Endothelial cell of umbilical vein (primary cell): Measurements from ENCODE around the gene FRMPD3. TPM values are rescaled to one million over a fixed set of nuclear protein-coding genes. Genes with fewer than 3 reads are reported as not detected.

Experiments
- BruUV-seq: library from RNA; stranded (reverse); fragments of 400-500 nt; replicated peaks from 2 replicates; lab custom pipeline; 2021; lab: Mats Ljungman, UMichigan
- CTCF ChIA-PET: fragments of 300-600, 350-600 bp; sonication (Branson Sonifier 250); formaldehyde crosslinking; loops from one replicate; lab custom pipeline; 2021; ENCODE audit warnings: antibody characterized with exemption, inconsistent platforms; lab: Charles Lee
- POLR2A ChIA-PET: fragments of 300-600, 350-600 bp; sonication (Branson Sonifier 250); formaldehyde crosslinking; loops from one replicate; lab custom pipeline; 2021; ENCODE audit warnings: antibody characterized with exemption, inconsistent platforms; lab: Charles Lee
- DNase-seq: peaks from one replicate; pipeline ENCODE4 v3.0.0-alpha.2; 2011; ENCODE audit warnings: low read depth, low spot score
- FAIRE-seq: peaks from 2 replicates; lab custom pipeline; 2011; peaks lifted over from hg19 to GRCh38; lab: Jason Lieb, UNC
- H2AFZ ChIP-seq: 2 replicates; pipeline ENCODE4 v1.6.0; 2012; ENCODE audit warnings: low read depth, low read length, control low read depth, inconsistent platforms
- H3K27ac ChIP-seq: 2 replicates; pipeline ENCODE4 v1.5.1; 2011; ENCODE audit warnings: low read depth, mild to moderate bottlenecking, control low read depth, low read length, moderate library complexity; ENCODE audit not compliant: insufficient read depth
- H3K27me3 ChIP-seq, 2 experiments: 2 replicates each; pipeline versions ENCODE4 v1.6.0 to v1.6.1; 2011; ENCODE audit warnings: low read length in 2 of 2, mixed read lengths in 1 of 2; ENCODE audit not compliant: control insufficient read depth in 2 of 2, insufficient read depth in 2 of 2
- H3K36me3 ChIP-seq, 2 experiments: 2 replicates in 1 of 2; 3 replicates in 1 of 2; pipeline ENCODE4 v1.5.1; 2011; ENCODE audit warnings: low read length in 2 of 2, mild to moderate bottlenecking in 1 of 2, moderate library complexity in 1 of 2; ENCODE audit not compliant: control insufficient read depth in 2 of 2, insufficient read depth in 2 of 2; ENCODE audit errors: extremely low read depth in 1 of 2
- H3K4me1 ChIP-seq: 3 replicates; pipeline ENCODE4 v1.5.1; 2011; ENCODE audit warnings: mild to moderate bottlenecking, low read length; ENCODE audit not compliant: control insufficient read depth, insufficient read depth; ENCODE audit errors: extremely low read depth
- H3K4me2 ChIP-seq: 2 replicates; pipeline ENCODE4 v1.6.1; 2011; ENCODE audit warnings: low read length, control low read depth, mixed read lengths; ENCODE audit not compliant: insufficient read depth
- H3K4me3 ChIP-seq, 3 experiments: fragments of 200-600 bp in 1 of 3; sonication (generic), shearing (Covaris generic) in 1 of 3; replicated peaks in 1 of 3; 2 replicates each; pipeline ENCODE4 v1.5.1; 2011 to 2016; ENCODE audit warnings: control low read depth in 3 of 3, low read length in 3 of 3, mild to moderate bottlenecking in 2 of 3, inconsistent platforms in 1 of 3, low read depth in 1 of 3, moderate library complexity in 1 of 3; ENCODE audit not compliant: insufficient read depth in 1 of 3
- H3K79me2 ChIP-seq: 2 replicates; pipeline ENCODE4 v1.6.0; 2012; ENCODE audit warnings: low read length, inconsistent platforms; ENCODE audit not compliant: control insufficient read depth, insufficient read depth
- H3K9ac ChIP-seq: replicated peaks from 2 replicates; pipeline ENCODE3; 2011; ENCODE audit warnings: low read length, control low read depth; ENCODE audit not compliant: insufficient read depth; ENCODE audit errors: extremely low read depth
- H3K9me1 ChIP-seq: replicated peaks from 3 replicates; pipeline ENCODE4 v1.6.0; 2011; ENCODE audit warnings: mild to moderate bottlenecking, low read length; ENCODE audit not compliant: control insufficient read depth, insufficient read depth; ENCODE audit errors: extremely low read depth
- H3K9me3 ChIP-seq: replicated peaks from 2 replicates; pipeline ENCODE4 v1.5.1; 2012; ENCODE audit warnings: low read length, inconsistent platforms; ENCODE audit not compliant: control insufficient read depth, insufficient read depth
- H4K20me1 ChIP-seq: replicated peaks from 2 replicates; pipeline ENCODE3; 2011; ENCODE audit warnings: mild to moderate bottlenecking, low read length; ENCODE audit not compliant: control insufficient read depth, insufficient read depth; ENCODE audit errors: extremely low read depth
- CTCF ChIP-seq, 2 donors: IDR thresholded peaks; 1 replicate in 1 of 2; 2 replicates in 1 of 2; pipeline ENCODE4 v1.5.1; 2011; ENCODE audit warnings: low read length in 2 of 2, mild to moderate bottlenecking in 2 of 2, moderate library complexity in 2 of 2, control low read depth in 1 of 2, inconsistent platforms in 1 of 2, low read depth in 1 of 2; ENCODE audit not compliant: insufficient read depth in 1 of 2; ENCODE audit errors: extremely low read depth in 1 of 2
- EZH2 ChIP-seq: IDR thresholded peaks from 2 replicates; pipeline ENCODE4 v1.6.1; 2012; ENCODE audit warnings: borderline replicate concordance, low read depth, mild to moderate bottlenecking, moderate library complexity, low read length, inconsistent platforms; ENCODE audit not compliant: severe bottlenecking
- FOS ChIP-seq: IDR thresholded peaks from 2 replicates; pipeline ENCODE4 v1.6.1; 2011; ENCODE audit warnings: mild to moderate bottlenecking, low read length, moderate library complexity, borderline replicate concordance; ENCODE audit not compliant: insufficient read depth
- GATA2 ChIP-seq: IDR thresholded peaks from 2 replicates; pipeline ENCODE4 v1.7.0; 2011; ENCODE audit warnings: low read depth, mild to moderate bottlenecking, moderate library complexity, mixed read lengths, low read length; ENCODE audit not compliant: insufficient read length, insufficient read depth
- JUN ChIP-seq: IDR thresholded peaks from 2 replicates; pipeline ENCODE4 v1.6.1; 2011; ENCODE audit warnings: borderline replicate concordance, low read depth; ENCODE audit not compliant: insufficient read length, insufficient read depth
- MAX ChIP-seq: IDR thresholded peaks from 2 replicates; pipeline ENCODE4 v1.6.1; 2011; ENCODE audit not compliant: insufficient read depth, insufficient read length
- MYC ChIP-seq: IDR thresholded peaks from one replicate; pipeline ENCODE4 v1.6.1; 2011; ENCODE audit warnings: mild to moderate bottlenecking, low read depth, low read length
- POLR2A ChIP-seq: IDR thresholded peaks from 2 replicates; pipeline ENCODE4 v1.6.1; 2012; ENCODE audit warnings: low read depth, mild to moderate bottlenecking, control low read depth, low read length
- POLR2AphosphoS5 ChIP-seq: IDR thresholded peaks from 2 replicates; pipeline ENCODE4 v1.6.1; 2012; ENCODE audit warnings: low read depth, mild to moderate bottlenecking, control low read depth, low read length, moderate library complexity; ENCODE audit not compliant: insufficient read depth
- dilution Hi-C: fragments of 300-500 bp; cut with MboI; formaldehyde crosslinking; loops from one replicate; pipeline ENCODE4 v1.15.0; 2019; ENCODE audit warnings: low sequenced_read_pairs; ENCODE audit not compliant: extremely low pct_ligation_motif_present
- intact Hi-C: fragments of 100-400 bp; cut with micrococcal nuclease; formaldehyde crosslinking; loops from one replicate; pipeline ENCODE4 v1.10.0; 2022
- polyA plus RNA-seq, 4 experiments: library from polyadenylated mRNA; depleted of rRNA in 3 of 4; stranded (reverse) in 3 of 4; unstranded in 1 of 4; fragments of >200 nt; gene quantifications; 2 replicates each; pipeline versions ENCODE4 v1.2.1 to v1.2.3, GENCODE V29; 2011 to 2012; ENCODE audit warnings: missing spikeins in 1 of 4
- total RNA-seq: library from RNA; stranded (reverse); gene quantifications from 2 replicates; pipeline ENCODE4 v1.2.3, GENCODE V29; 2021

FRMPD3 gene
- total and polyA plus RNA-seq, 2 donors (not counting 3 experiments of a cell fraction or from before 2014, with no cell fraction given) = not detected

- Histone ChIP-seq H4K20me1 (no peaks in the 10 kb centered on the region), H3K4me2 (no peak overlapping the region), H3K27ac (no peak overlapping the region), H3K4me1 (no peaks in the 10 kb centered on the region), H3K9me1 (no peaks in the 10 kb centered on the region), H3K9ac (no peak overlapping the region), H3K9me3 (no peaks in the 10 kb centered on the region), H2AFZ (no peak overlapping the region), H3K4me3 (no peak overlapping the region), H3K79me2 (no peaks in the 10 kb centered on the region), H3K36me3 (no peaks in the 10 kb centered on the region), H3K27me3 (peaks cover 8 to 10% of the 10 kb centered on the region in 2 experiments)
- no peak for FAIRE-seq
- intact Hi-C loops = no loop called here
- DNase-seq = no peak
- POLR2A ChIA-PET = no interaction called here
- BruUV-seq = no TSS peak
- TF ChIP-seq CTCF (IDR thresholded peaks at IDR 0.05; ENCODE audit: extremely low read depth in 1 of 2, insufficient read depth in 1 of 2, low read depth in 1 of 2, low read length in 2 of 2) (no peak), POLR2AphosphoS5 (no peak), MYC (no peak), JUN (no peak), MAX (no peak), EZH2 (no peak), GATA2 (no peak), FOS (no peak), POLR2A (no peak)
- CTCF ChIA-PET = no interaction called here
- dilution Hi-C loops = no loop called here
Observed at GRCh38 chrX:107442914-107443527, 6.4 kb upstream of the FRMPD3 start.
